GM19193 (cell line): ENCODE results near the gene NSMF.

Source experiments
- POLR2A ChIP-seq: IDR thresholded peaks from 4 replicates; pipeline ENCODE4 v1.6.1; 2011; ENCODE audit not compliant: insufficient read depth, insufficient read length; ENCODE audit errors: extremely low read depth

NSMF gene

DNA sequence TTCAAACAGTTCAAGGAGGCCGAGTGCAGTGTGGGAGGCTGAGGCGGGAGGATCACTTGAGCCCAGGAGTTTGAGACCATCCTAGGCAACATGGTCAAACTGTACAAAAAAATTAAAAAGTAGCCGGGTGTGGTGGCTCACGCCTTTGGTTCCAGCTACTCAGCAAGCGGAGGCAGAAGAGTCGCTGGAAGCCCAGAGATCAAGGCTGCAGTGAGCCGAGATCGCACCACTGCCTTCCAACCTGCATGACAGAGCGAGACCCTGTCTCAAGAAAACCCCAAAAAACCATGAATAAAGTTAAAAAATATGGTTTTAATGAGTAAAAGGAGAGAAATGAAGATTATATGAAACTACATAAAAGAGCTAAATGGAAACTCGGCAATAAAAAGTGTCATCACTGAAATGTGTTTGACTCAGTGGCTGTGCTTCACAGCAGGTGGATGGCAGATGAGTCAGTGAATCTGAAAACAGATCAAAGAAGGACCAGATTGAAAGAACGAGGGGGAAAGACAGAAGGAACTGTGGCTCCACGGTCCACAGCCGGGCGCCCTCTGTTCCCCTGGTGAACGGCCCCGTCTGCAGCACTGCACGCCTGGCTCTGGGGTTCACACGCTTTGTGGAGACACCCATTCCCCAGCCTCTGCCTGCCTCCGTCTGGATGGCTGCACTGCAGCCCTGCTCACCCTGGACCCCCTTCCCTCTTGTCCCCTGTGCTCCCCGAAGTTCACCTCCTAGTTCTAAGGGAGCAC, 61.3 kb downstream of the NSMF start:
- TF ChIP-seq POLR2A, result no peak
